Measurements from ENCODE around the gene DIABLO. TPM values are rescaled to one million over a fixed set of nuclear protein-coding genes. Genes with fewer than 3 reads are reported as not detected.
"Not testable (repeated sequence)": the region's sequence is repeated elsewhere in the genome, so short reads cannot be mapped to it uniquely, and the experiment has no call there.

Gene DIABLO
- total and polyA plus RNA-seq, 4 donors, result 37.5 to 46.8 (median 42.3) TPM

GRCh38 chr12:122265886-122266229 lies 40.0 kb upstream of the DIABLO start:
- Histone ChIP-seq H3K36me3 (ENCODE audit: control insufficient read depth in 4 of 4, insufficient read depth in 4 of 4, low read length in 4 of 4) (peaks cover 5 to 13% (median 9%) of the 10 kb centered on the region in 4 donors), H3K27ac (ENCODE audit: low read depth in 1 of 2, low read length in 1 of 2) (peak overlapping the region; percentile 71 to 91), H3K9me3 (ENCODE audit: control insufficient read depth in 4 of 4, insufficient read depth in 3 of 4, low read length in 3 of 4) (no peaks in the 10 kb centered on the region), H3K27me3 (ENCODE audit: control insufficient read depth in 3 of 3, insufficient read depth in 3 of 3, low read length in 2 of 3) (no peaks in the 10 kb centered on the region), H3K4me3 (peak overlapping the region; percentile 86), H3K4me1 (ENCODE audit: control insufficient read depth in 5 of 5, insufficient read depth in 5 of 5, low read length in 5 of 5) (peaks cover 0 to 15% (median 1%) of the 10 kb centered on the region in 5 donors), H3K9ac (ENCODE audit: insufficient read depth in 1 of 2, low read length in 2 of 2) (peak overlapping the region; percentile 31 to 63)
- ATAC-seq (ENCODE audit: insufficient read depth, low FRiP score), result peak; percentile 32
- WGBS, 2 donors, result 0 to 1% methylated on average over 17 of the region's 17 CpGs
- peak in 2 of 3 donors; percentile 14 to 15 for DNase-seq
- TF ChIP-seq CTCF (IDR thresholded peaks at IDR 0.05; ENCODE audit: control extremely low read depth, extremely low read depth), result no peak

- no peaks in the 10 kb centered on the region for H3K27me3 ChIP-seq (ENCODE audit: control insufficient read depth in 3 of 3, insufficient read depth in 3 of 3, low read length in 2 of 3)
- H3K4me3 ChIP-seq, result peak overlapping the region; percentile 86
- H3K36me3 ChIP-seq (ENCODE audit: control insufficient read depth in 4 of 4, insufficient read depth in 4 of 4, low read length in 4 of 4), result peaks cover 7 to 13% (median 10%) of the 10 kb centered on the region in 4 donors
- no peaks in the 10 kb centered on the region for H3K9me3 ChIP-seq (ENCODE audit: control insufficient read depth in 4 of 4, insufficient read depth in 3 of 4, low read length in 3 of 4)
- TF ChIP-seq CTCF (IDR thresholded peaks at IDR 0.05; ENCODE audit: control extremely low read depth, extremely low read depth), result no peak
- 15 to 27% methylated on average over 1 of the region's 1 CpG for WGBS, 2 donors
- no peak for DNase-seq
- ATAC-seq (ENCODE audit: insufficient read depth, low FRiP score), result no peak
- H3K9ac ChIP-seq (ENCODE audit: insufficient read depth in 1 of 2, low read length in 2 of 2), result peak overlapping the region; percentile 31 to 63
- H3K27ac ChIP-seq (ENCODE audit: low read depth in 1 of 2, low read length in 1 of 2), result peak overlapping the region; percentile 71 to 91
- peaks cover 0 to 15% (median 1%) of the 10 kb centered on the region in 5 donors for H3K4me1 ChIP-seq (ENCODE audit: control insufficient read depth in 5 of 5, insufficient read depth in 5 of 5, low read length in 5 of 5)
These were observed 39.6 kb upstream of the DIABLO start for GRCh38 chr12:122265476-122265875.

- not testable (repeated sequence) for H3K4me1 ChIP-seq (ENCODE audit: control insufficient read depth in 5 of 5, insufficient read depth in 5 of 5, low read length in 5 of 5); H3K27ac ChIP-seq (ENCODE audit: low read depth in 1 of 2, low read length in 1 of 2); H3K4me3 ChIP-seq; H3K27me3 ChIP-seq (ENCODE audit: control insufficient read depth in 3 of 3, insufficient read depth in 3 of 3, low read length in 2 of 3); DNase-seq; ATAC-seq (ENCODE audit: insufficient read depth, low FRiP score); H3K9ac ChIP-seq (ENCODE audit: insufficient read depth in 1 of 2, low read length in 2 of 2); H3K9me3 ChIP-seq (ENCODE audit: control insufficient read depth in 4 of 4, insufficient read depth in 3 of 4, low read length in 3 of 4)
- peaks cover 9 to 23% (median 18%) of the 10 kb centered on the region in 4 donors for H3K36me3 ChIP-seq (ENCODE audit: control insufficient read depth in 4 of 4, insufficient read depth in 4 of 4, low read length in 4 of 4)
- WGBS, 2 donors, result 90 to 91% methylated on average over 14 of the region's 14 CpGs
These were observed 34.9 kb upstream of the DIABLO start for GRCh38 chr12:122260735-122261134.

- H3K27me3 ChIP-seq (ENCODE audit: control insufficient read depth in 3 of 3, insufficient read depth in 3 of 3, low read length in 2 of 3); H3K9ac ChIP-seq (ENCODE audit: insufficient read depth in 1 of 2, low read length in 2 of 2); H3K4me3 ChIP-seq; H3K4me1 ChIP-seq (ENCODE audit: control insufficient read depth in 5 of 5, insufficient read depth in 5 of 5, low read length in 5 of 5); H3K9me3 ChIP-seq (ENCODE audit: control insufficient read depth in 4 of 4, insufficient read depth in 3 of 4, low read length in 3 of 4); H3K27ac ChIP-seq (ENCODE audit: low read depth in 1 of 2, low read length in 1 of 2); DNase-seq; ATAC-seq (ENCODE audit: insufficient read depth, low FRiP score): not testable (repeated sequence)
- H3K36me3 ChIP-seq (ENCODE audit: control insufficient read depth in 4 of 4, insufficient read depth in 4 of 4, low read length in 4 of 4), result peaks cover 9 to 23% (median 20%) of the 10 kb centered on the region in 4 donors
- WGBS, 2 donors, result 94 to 96% methylated on average over 3 to 4 of the region's 4 CpGs
These were observed 33.1 kb upstream of the DIABLO start for GRCh38 chr12:122258939-122259338.

- peaks cover 9 to 23% (median 18%) of the 10 kb centered on the region in 4 donors for H3K36me3 ChIP-seq (ENCODE audit: control insufficient read depth in 4 of 4, insufficient read depth in 4 of 4, low read length in 4 of 4)
- H3K4me1 ChIP-seq (ENCODE audit: control insufficient read depth in 5 of 5, insufficient read depth in 5 of 5, low read length in 5 of 5); ATAC-seq (ENCODE audit: insufficient read depth, low FRiP score); H3K27me3 ChIP-seq (ENCODE audit: control insufficient read depth in 3 of 3, insufficient read depth in 3 of 3, low read length in 2 of 3); DNase-seq; H3K9ac ChIP-seq (ENCODE audit: insufficient read depth in 1 of 2, low read length in 2 of 2); H3K4me3 ChIP-seq; H3K9me3 ChIP-seq (ENCODE audit: control insufficient read depth in 4 of 4, insufficient read depth in 3 of 4, low read length in 3 of 4); H3K27ac ChIP-seq (ENCODE audit: low read depth in 1 of 2, low read length in 1 of 2): not testable (repeated sequence)
- WGBS, 2 donors, result 98 to 99% methylated on average over 4 of the region's 4 CpGs
These were observed 32.6 kb upstream of the DIABLO start for GRCh38 chr12:122258462-122258861.
